Neuronal stem cell (in vitro differentiated cells): Measurements from ENCODE around the gene RNLS.

Experiments used
- DNase-seq: peaks from one replicate; pipeline ENCODE4 v3.0.0-alpha.2; 2013; ENCODE audit warnings: low spot score
- H2AFZ ChIP-seq: one replicate; pipeline ENCODE4 v1.6.1; 2013; ENCODE audit warnings: mild to moderate bottlenecking, low read length, inconsistent platforms
- H2AK5ac ChIP-seq: 2 replicates; pipeline ENCODE4 v1.6.1; 2013; ENCODE audit warnings: low read depth, mild to moderate bottlenecking, inconsistent platforms, low read length, moderate library complexity, mixed read lengths
- H2BK120ac ChIP-seq: 2 replicates; pipeline ENCODE4 v1.6.1; 2013; ENCODE audit warnings: low read depth, mild to moderate bottlenecking, inconsistent platforms, low read length, moderate library complexity, mixed read lengths
- H2BK12ac ChIP-seq: one replicate; pipeline ENCODE4 v1.6.1; 2013; ENCODE audit warnings: low read length, inconsistent platforms
- H2BK15ac ChIP-seq: 2 replicates; pipeline ENCODE4 v1.6.1; 2013; ENCODE audit warnings: mild to moderate bottlenecking, low read length, inconsistent platforms, mixed read lengths
- H2BK5ac ChIP-seq: one replicate; pipeline ENCODE4 v1.6.1; 2013; ENCODE audit warnings: inconsistent platforms, mild to moderate bottlenecking, low read length, moderate library complexity
- H3K14ac ChIP-seq: one replicate; pipeline ENCODE4 v1.6.1; 2013; ENCODE audit warnings: low read length, inconsistent platforms
- H3K18ac ChIP-seq: 2 replicates; pipeline ENCODE4 v1.6.1; 2013; ENCODE audit warnings: low read length, inconsistent platforms
- H3K23ac ChIP-seq: 2 replicates; pipeline ENCODE4 v1.6.1; 2013; ENCODE audit warnings: low read depth, mild to moderate bottlenecking, mixed read lengths, low read length, inconsistent platforms; ENCODE audit not compliant: poor library complexity
- H3K27ac ChIP-seq: replicated peaks from 3 replicates; pipeline ENCODE4 v1.5.1; 2013; ENCODE audit warnings: low read length, inconsistent platforms
- H3K27me3 ChIP-seq, 3 experiments: 2 replicates each; pipeline ENCODE4 v1.6.1; 2013; ENCODE audit warnings: low read length in 3 of 3, mild to moderate bottlenecking in 2 of 3, inconsistent platforms in 1 of 3, low read depth in 1 of 3, mixed read lengths in 1 of 3, moderate library complexity in 1 of 3; ENCODE audit not compliant: control insufficient read depth in 3 of 3, insufficient read depth in 3 of 3
- H3K36me3 ChIP-seq, 2 donors: replicated peaks in 1 of 2; 2 replicates each; pipeline ENCODE4 v1.6.1; 2013; ENCODE audit warnings: low read length in 2 of 2; ENCODE audit not compliant: control insufficient read depth in 2 of 2, insufficient read depth in 2 of 2
- H3K4ac ChIP-seq: 2 replicates; pipeline ENCODE4 v1.6.1; 2013; ENCODE audit warnings: inconsistent platforms, mild to moderate bottlenecking, low read length, moderate library complexity
- H3K4me1 ChIP-seq, 2 donors: 1 replicate in 1 of 2; 2 replicates in 1 of 2; pipeline ENCODE4 v1.6.1; 2013; ENCODE audit warnings: low read length in 2 of 2, low read depth in 1 of 2; ENCODE audit not compliant: control insufficient read depth in 2 of 2, insufficient read depth in 1 of 2
- H3K4me2 ChIP-seq: one replicate; pipeline ENCODE4 v1.6.1; 2013; ENCODE audit warnings: mild to moderate bottlenecking, low read length, inconsistent platforms; ENCODE audit not compliant: insufficient read depth, poor library complexity, severe bottlenecking
- H3K4me3 ChIP-seq, 2 donors: 2 replicates each; pipeline ENCODE4 v1.5.1; 2013; ENCODE audit warnings: low read length in 2 of 2, mild to moderate bottlenecking in 2 of 2, inconsistent platforms in 1 of 2, moderate library complexity in 1 of 2
- H3K79me1 ChIP-seq: one replicate; pipeline ENCODE4 v1.6.1; 2013; ENCODE audit warnings: low read depth, mild to moderate bottlenecking, inconsistent platforms, low read length, moderate library complexity
- H3K9ac ChIP-seq: one replicate; pipeline ENCODE4 v1.6.1; 2013; ENCODE audit warnings: mild to moderate bottlenecking, low read depth, low read length, inconsistent platforms; ENCODE audit not compliant: poor library complexity
- H3K9me3 ChIP-seq, 2 donors: replicated peaks in 1 of 2; 2 replicates each; pipeline versions ENCODE3 to v1.6.1; 2013; ENCODE audit warnings: low read length in 2 of 2, mild to moderate bottlenecking in 2 of 2, inconsistent platforms in 1 of 2, low read depth in 1 of 2, mixed read lengths in 1 of 2, moderate library complexity in 1 of 2; ENCODE audit not compliant: control insufficient read depth in 2 of 2, insufficient read depth in 1 of 2
- H4K8ac ChIP-seq: one replicate; pipeline ENCODE4 v1.6.1; 2013; ENCODE audit warnings: low read depth, mild to moderate bottlenecking, inconsistent platforms, low read length, moderate library complexity
- H4K91ac ChIP-seq: one replicate; pipeline ENCODE4 v1.6.1; 2013; ENCODE audit warnings: low read length, low read depth, mild to moderate bottlenecking, inconsistent platforms; ENCODE audit not compliant: poor library complexity
- WGBS, 2 donors: extraction: QIAGEN DNeasy Blood & Tissue Kit; methylation state at CpG; one replicate each; pipeline ENCODE4 v1.1.7; 2013; ENCODE audit warnings: missing lambda C conversion rate in 2 of 2, mixed read lengths in 1 of 2; ENCODE audit not compliant: insufficient read length in 2 of 2, insufficient replicate concordance in 1 of 2; ENCODE audit errors: extremely low coverage in 2 of 2; 5-methylcytosine and 5-hydroxymethylcytosine counted together

Gene RNLS

GRCh38 chr10:88386204-88386788 lies 196.8 kb downstream of the RNLS start:
- H4K91ac ChIP-seq, result no peak overlapping the region
- H3K18ac ChIP-seq, result no peak overlapping the region
- DNase-seq, result no peak
- H2BK15ac ChIP-seq, result no peak overlapping the region
- H3K4me2 ChIP-seq, result no peak overlapping the region
- H3K9me3 ChIP-seq, result no peaks in the 10 kb centered on the region
- H3K79me1 ChIP-seq, result no peaks in the 10 kb centered on the region
- no peak overlapping the region for H2BK120ac ChIP-seq
- no peak overlapping the region for H2BK12ac ChIP-seq
- peaks cover 0 to 2% of the 10 kb centered on the region in 2 donors for H3K4me1 ChIP-seq
- H3K36me3 ChIP-seq, result no peaks in the 10 kb centered on the region
- no peak overlapping the region for H3K4me3 ChIP-seq
- no CpG with 5 or more reads among the region's 3 CpGs for WGBS, 2 donors
- no peak overlapping the region for H3K23ac ChIP-seq
- no peaks in the 10 kb centered on the region for H3K27me3 ChIP-seq
- no peak overlapping the region for H3K9ac ChIP-seq
- no peak overlapping the region for H2AK5ac ChIP-seq
- no peak overlapping the region for H3K14ac ChIP-seq
- no peak overlapping the region for H3K4ac ChIP-seq
- H2AFZ ChIP-seq, result peak overlapping the region; percentile 18
- no peak overlapping the region for H3K27ac ChIP-seq
- H4K8ac ChIP-seq, result no peak overlapping the region
- no peak overlapping the region for H2BK5ac ChIP-seq

GRCh38 chr10:88385601-88386203 lies 197.4 kb downstream of the RNLS start:
- no peak overlapping the region for H3K23ac ChIP-seq
- H3K27ac ChIP-seq, result no peak overlapping the region
- no peaks in the 10 kb centered on the region for H3K27me3 ChIP-seq
- H2BK120ac ChIP-seq, result no peak overlapping the region
- H3K18ac ChIP-seq, result no peak overlapping the region
- no CpG with 5 or more reads among the region's 11 CpGs for WGBS, 2 donors
- H2AFZ ChIP-seq, result no peak overlapping the region
- no peak overlapping the region for H3K14ac ChIP-seq
- H3K4ac ChIP-seq, result no peak overlapping the region
- H3K9me3 ChIP-seq, result no peaks in the 10 kb centered on the region
- H2BK15ac ChIP-seq, result no peak overlapping the region
- no peak overlapping the region for H2BK5ac ChIP-seq
- no peak for DNase-seq
- no peak overlapping the region for H3K4me3 ChIP-seq
- H3K9ac ChIP-seq, result no peak overlapping the region
- H2BK12ac ChIP-seq, result peak overlapping the region; percentile 30
- H3K4me2 ChIP-seq, result no peak overlapping the region
- no peak overlapping the region for H2AK5ac ChIP-seq
- H4K8ac ChIP-seq, result peak overlapping the region; percentile 19
- no peak overlapping the region for H4K91ac ChIP-seq
- H3K79me1 ChIP-seq, result no peaks in the 10 kb centered on the region
- H3K36me3 ChIP-seq, result no peaks in the 10 kb centered on the region
- peaks cover 0 to 2% of the 10 kb centered on the region in 2 donors for H3K4me1 ChIP-seq

GRCh38 chr10:88383276-88383675 lies 199.8 kb downstream of the RNLS start:
- no peak overlapping the region for H3K18ac ChIP-seq
- no peak overlapping the region for H2BK120ac ChIP-seq
- H4K8ac ChIP-seq, result no peak overlapping the region
- H3K9me3 ChIP-seq, result no peaks in the 10 kb centered on the region
- H2AK5ac ChIP-seq, result no peak overlapping the region
- H3K27ac ChIP-seq, result no peak overlapping the region
- H2AFZ ChIP-seq, result no peak overlapping the region
- no peak overlapping the region for H3K4ac ChIP-seq
- H4K91ac ChIP-seq, result no peak overlapping the region
- no peak overlapping the region for H3K23ac ChIP-seq
- H3K79me1 ChIP-seq, result no peaks in the 10 kb centered on the region
- H3K9ac ChIP-seq, result no peak overlapping the region
- H2BK5ac ChIP-seq, result no peak overlapping the region
- no peak overlapping the region for H3K4me3 ChIP-seq
- no peak overlapping the region for H3K14ac ChIP-seq
- H3K4me2 ChIP-seq, result no peak overlapping the region
- no peak overlapping the region for H2BK15ac ChIP-seq
- H3K27me3 ChIP-seq, result no peaks in the 10 kb centered on the region
- WGBS, 2 donors, result no CpG with 5 or more reads among the region's 1 CpG
- H2BK12ac ChIP-seq, result no peak overlapping the region
- peaks cover 0 to 2% of the 10 kb centered on the region in 2 donors for H3K4me1 ChIP-seq
- no peaks in the 10 kb centered on the region for H3K36me3 ChIP-seq
- DNase-seq, result no peak

GRCh38 chr10:88382699-88383098 lies 200.4 kb downstream of the RNLS start:
- no peak overlapping the region for H3K27ac ChIP-seq
- H3K27me3 ChIP-seq, result no peaks in the 10 kb centered on the region
- H2BK120ac ChIP-seq, result no peak overlapping the region
- H3K23ac ChIP-seq, result no peak overlapping the region
- H3K79me1 ChIP-seq, result no peaks in the 10 kb centered on the region
- no peak overlapping the region for H3K18ac ChIP-seq
- H3K4me3 ChIP-seq, result no peak overlapping the region
- no peak overlapping the region for H2AK5ac ChIP-seq
- no peak overlapping the region for H3K9ac ChIP-seq
- no peak overlapping the region for H2BK15ac ChIP-seq
- H2BK5ac ChIP-seq, result no peak overlapping the region
- H4K91ac ChIP-seq, result no peak overlapping the region
- DNase-seq, result no peak
- H3K9me3 ChIP-seq, result no peaks in the 10 kb centered on the region
- H3K4me2 ChIP-seq, result no peak overlapping the region
- H3K14ac ChIP-seq, result no peak overlapping the region
- no peaks in the 10 kb centered on the region for H3K36me3 ChIP-seq
- H2BK12ac ChIP-seq, result no peak overlapping the region
- H4K8ac ChIP-seq, result no peak overlapping the region
- no peak overlapping the region for H2AFZ ChIP-seq
- H3K4me1 ChIP-seq, result peaks cover 0 to 2% of the 10 kb centered on the region in 2 donors
- H3K4ac ChIP-seq, result no peak overlapping the region
- no CpG with 5 or more reads among the region's 2 CpGs for WGBS, 2 donors
